ENCODE data around the gene RSAD2. TPM values are rescaled to one million over a fixed set of nuclear protein-coding genes. Genes with fewer than 3 reads are reported as not detected.

Gene RSAD2
- total and polyA plus RNA-seq, 2 donors (not counting 3 experiments of a cell fraction or from before 2014, with no cell fraction given) = 0.03 to 0.18 TPM

DNA sequence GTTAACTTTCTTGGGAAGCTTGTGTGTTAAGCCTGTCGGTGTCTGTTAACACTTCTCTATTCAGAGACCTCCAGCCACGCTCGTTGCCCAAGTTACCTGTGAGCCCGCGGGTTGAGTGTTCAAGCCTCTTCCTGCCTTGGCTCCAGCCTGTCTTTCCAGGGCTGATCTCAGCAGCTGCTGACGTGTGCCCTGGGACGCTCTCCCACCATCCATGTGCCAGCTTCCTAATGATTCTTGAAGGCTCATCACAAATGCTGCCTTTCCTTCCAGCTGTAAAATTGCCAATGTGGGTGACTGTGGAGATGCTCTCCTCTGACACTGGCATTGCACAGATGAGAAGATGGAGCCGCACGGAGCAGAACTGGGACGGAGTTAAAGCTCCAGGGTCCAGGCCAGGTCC is 45.7 kb downstream of the RSAD2 start:
- ChIA-PET CTCF (interaction anchor here (1.2 kb wide), 1 partner anchor 120 kb away, joined by 6 read pairs; no protein-coding TSS in a partner anchor), POLR2A (no interaction called here)
- DNase-seq (ENCODE audit: low read depth, low spot score) (no peak), FAIRE-seq (no peak)
- dilution Hi-C loops (cut with MboI; ENCODE audit: extremely low pct_ligation_motif_present, low sequenced_read_pairs) (no loop called here), intact Hi-C loops (cut with micrococcal nuclease) (no loop called here)
- TF ChIP-seq POLR2AphosphoS5 (IDR thresholded peaks at IDR 0.05; ENCODE audit: insufficient read depth, low read depth, low read length) = no peak
- TF ChIP-seq, protein P1, sequence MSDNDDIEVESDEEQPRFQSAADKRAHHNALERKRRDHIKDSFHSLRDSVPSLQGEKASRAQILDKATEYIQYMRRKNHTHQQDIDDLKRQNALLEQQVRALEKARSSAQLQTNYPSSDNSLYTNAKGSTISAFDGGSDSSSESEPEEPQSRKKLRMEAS (IDR thresholded peaks at IDR 0.05; ENCODE audit: insufficient read depth, insufficient read length) = no peak
- no peak for TF ChIP-seq GATA2 (IDR thresholded peaks at IDR 0.05; ENCODE audit: insufficient read depth, insufficient read length, low read depth, low read length)
- no peak for TF ChIP-seq CTCF (IDR thresholded peaks at IDR 0.05; ENCODE audit: extremely low read depth in 1 of 2, insufficient read depth in 1 of 2, low read depth in 1 of 2, low read length in 2 of 2)
- no peak for TF ChIP-seq EZH2 (IDR thresholded peaks at IDR 0.05; ENCODE audit: borderline replicate concordance, low read depth, low read length, severe bottlenecking)
- no peaks in the 10 kb centered on the region for H3K36me3 ChIP-seq (ENCODE audit: control insufficient read depth in 2 of 2, extremely low read depth in 1 of 2, insufficient read depth in 2 of 2, low read length in 2 of 2)
- no peaks in the 10 kb centered on the region for H3K79me2 ChIP-seq (ENCODE audit: control insufficient read depth, insufficient read depth, low read length)
- no peak overlapping the region for H3K4me2 ChIP-seq (ENCODE audit: insufficient read depth, low read length)
- H3K4me3 ChIP-seq (replicated peaks in 1 of 3; ENCODE audit: insufficient read depth in 1 of 3, low read depth in 1 of 3, low read length in 3 of 3) = no peak overlapping the region
- H3K4me1 ChIP-seq (ENCODE audit: control insufficient read depth, extremely low read depth, insufficient read depth, low read length) = no peaks in the 10 kb centered on the region
- H3K27ac ChIP-seq (ENCODE audit: insufficient read depth, low read depth, low read length) = no peak overlapping the region
- H3K9ac ChIP-seq (replicated peaks; ENCODE audit: extremely low read depth, insufficient read depth, low read length) = no peak overlapping the region
- H3K9me1 ChIP-seq (replicated peaks; ENCODE audit: control insufficient read depth, extremely low read depth, insufficient read depth, low read length) = no peaks in the 10 kb centered on the region
- H4K20me1 ChIP-seq (replicated peaks; ENCODE audit: control insufficient read depth, extremely low read depth, insufficient read depth, low read length) = no peaks in the 10 kb centered on the region
- no peak overlapping the region for H2AFZ ChIP-seq (ENCODE audit: low read depth, low read length)
- no peaks in the 10 kb centered on the region for H3K9me3 ChIP-seq (replicated peaks; ENCODE audit: control insufficient read depth, insufficient read depth, low read length)
- peaks cover 0 to 2% of the 10 kb centered on the region in 2 experiments for H3K27me3 ChIP-seq (ENCODE audit: control insufficient read depth in 2 of 2, insufficient read depth in 2 of 2, low read length in 2 of 2)
- no TSS peak for BruUV-seq (replicated peaks)
